WTC11 (cell line): ENCODE results near the gene TRMO. TPM values are rescaled to one million over a fixed set of nuclear protein-coding genes. Genes with fewer than 3 reads are reported as not detected.

Experiments
- ATAC-seq: fragments of 200-7000 bp; cut with Tn5 transposase; 2 replicates; pipeline ENCODE4 v1.10.0; 2021; ENCODE audit warnings: mild to moderate bottlenecking, moderate library complexity
- CTCF ChIA-PET: fragments of 300-600 bp; sonication (Branson Sonifier 250); formaldehyde crosslinking; loops from one replicate; lab custom pipeline; 2021; ENCODE audit warnings: antibody characterized with exemption; lab: Charles Lee
- POLR2A ChIA-PET: fragments of 350-600 bp; sonication (Branson Sonifier 250); formaldehyde crosslinking; loops from one replicate; lab custom pipeline; 2021; ENCODE audit warnings: antibody characterized with exemption; lab: Charles Lee
- DNase-seq: peaks from one replicate; pipeline ENCODE4 v3.0.0; 2021; ENCODE audit warnings: low spot score
- H3K27ac Mint-ChIP-seq: 2 replicates; pipeline ENCODE4 v1.8.0; 2021; ENCODE audit warnings: mixed read lengths
- H3K27me3 Mint-ChIP-seq: 2 replicates; pipeline ENCODE4 v1.8.0; 2021; ENCODE audit warnings: low read depth, mild to moderate bottlenecking, moderate library complexity, mixed read lengths
- H3K36me3 Mint-ChIP-seq: 2 replicates; pipeline ENCODE4 v1.8.0; 2021; ENCODE audit warnings: mixed read lengths
- H3K4me1 Mint-ChIP-seq: 2 replicates; pipeline ENCODE4 v1.8.0; 2022; ENCODE audit warnings: mixed read lengths
- H3K4me3 Mint-ChIP-seq: 2 replicates; pipeline ENCODE4 v1.8.0; 2021; ENCODE audit warnings: mild to moderate bottlenecking, moderate library complexity, mixed read lengths
- H3K9me3 Mint-ChIP-seq: 2 replicates; pipeline ENCODE4 v1.8.0; 2021; ENCODE audit warnings: mixed read lengths
- CREB1 ChIP-seq: sonication (generic); formaldehyde crosslinking; IDR thresholded peaks from 2 replicates; pipeline ENCODE4 v1.8.0; 2023; ENCODE audit warnings: mild to moderate bottlenecking, missing genetic modification reagents
- FOXJ3 ChIP-seq: sonication (generic); formaldehyde crosslinking; IDR thresholded peaks from 2 replicates; pipeline ENCODE4 v1.9.0; 2021; ENCODE audit warnings: missing genetic modification reagents, mild to moderate bottlenecking, borderline replicate concordance
- FOXP1 ChIP-seq: sonication (generic); formaldehyde crosslinking; IDR thresholded peaks from 2 replicates; pipeline ENCODE4 v1.8.0; 2022; ENCODE audit warnings: missing genetic modification reagents, mild to moderate bottlenecking, moderate library complexity, borderline replicate concordance
- GABPB1 ChIP-seq: sonication (generic); formaldehyde crosslinking; IDR thresholded peaks from 2 replicates; pipeline ENCODE4 v1.8.1; 2023; ENCODE audit warnings: mild to moderate bottlenecking, missing genetic modification reagents
- HMGA2 ChIP-seq: fragments of 250-450 bp; sonication (Bioruptor Pico); IDR thresholded peaks from 2 replicates; pipeline ENCODE4 v1.4.0; 2021; ENCODE audit warnings: mild to moderate bottlenecking, moderate library complexity
- MXD4 ChIP-seq: fragments of 250-450 bp; sonication (Bioruptor Pico); IDR thresholded peaks from 2 replicates; pipeline ENCODE4 v1.8.0; 2021; ENCODE audit warnings: mild to moderate bottlenecking, moderate library complexity, borderline replicate concordance
- SP1 ChIP-seq: sonication (generic); formaldehyde crosslinking; conservative IDR thresholded peaks from 2 replicates; pipeline ENCODE4 v1.8.1; 2022; ENCODE audit warnings: missing genetic modification reagents
- TP53 ChIP-seq: sonication (generic); formaldehyde crosslinking; IDR thresholded peaks from 2 replicates; pipeline ENCODE4 v1.8.1; 2023; ENCODE audit warnings: mild to moderate bottlenecking, missing genetic modification reagents
- ZNF317 ChIP-seq: sonication (generic); formaldehyde crosslinking; IDR thresholded peaks from 2 replicates; pipeline ENCODE4 v1.8.1; 2023; ENCODE audit warnings: low read depth, mild to moderate bottlenecking, moderate library complexity, missing genetic modification reagents, borderline replicate concordance
- ZNF396 ChIP-seq: fragments of 250-450 bp; sonication (Bioruptor Pico); IDR thresholded peaks from 2 replicates; pipeline ENCODE4 v1.8.0; 2021; ENCODE audit warnings: mild to moderate bottlenecking, moderate library complexity, borderline replicate concordance
- total RNA-seq: library from RNA; stranded (reverse); gene quantifications from 3 replicates; pipeline ENCODE4 v1.2.3, GENCODE V29; 2021
- TF ChIP-seq, protein P1 (sequence below): sonication (generic); formaldehyde crosslinking; IDR thresholded peaks from 2 replicates; pipeline ENCODE4 v1.8.1; 2022; ENCODE audit warnings: low read depth, mild to moderate bottlenecking, moderate library complexity, missing genetic modification reagents, borderline replicate concordance
- TF ChIP-seq, protein P2 (sequence below): sonication (generic); formaldehyde crosslinking; IDR thresholded peaks from 2 replicates; pipeline ENCODE4 v1.8.0; 2022; ENCODE audit warnings: mild to moderate bottlenecking, missing genetic modification reagents
- TF ChIP-seq, protein P3 (sequence below): fragments of 250-450 bp; sonication (Bioruptor Pico); conservative IDR thresholded peaks from 2 replicates; pipeline ENCODE4 v1.9.0; 2021; ENCODE audit warnings: mild to moderate bottlenecking
- TF ChIP-seq, protein P4 (sequence below): sonication (generic); formaldehyde crosslinking; IDR thresholded peaks from 2 replicates; pipeline ENCODE4 v1.8.0; 2022; ENCODE audit warnings: mild to moderate bottlenecking, missing genetic modification reagents
- TF ChIP-seq, protein P5 (sequence below): fragments of 250-450 bp; sonication (Bioruptor Pico); IDR thresholded peaks from 2 replicates; pipeline ENCODE4 v1.9.0; 2021; ENCODE audit warnings: mild to moderate bottlenecking
- TF ChIP-seq, protein P6 (sequence below): sonication (generic); formaldehyde crosslinking; IDR thresholded peaks from 2 replicates; pipeline ENCODE4 v1.8.1; 2023; ENCODE audit warnings: mild to moderate bottlenecking, moderate library complexity, missing genetic modification reagents
- TF ChIP-seq, protein P7 (sequence below): fragments of 250-450 bp; sonication (Bioruptor Pico); IDR thresholded peaks from 2 replicates; pipeline ENCODE4 v1.9.0; 2021; ENCODE audit warnings: mild to moderate bottlenecking, borderline replicate concordance
- TF ChIP-seq, protein P8 (sequence below): sonication (generic); formaldehyde crosslinking; IDR thresholded peaks from 2 replicates; pipeline ENCODE4 v1.8.0; 2022; ENCODE audit warnings: mild to moderate bottlenecking, missing genetic modification reagents
- TF ChIP-seq, protein P9 (sequence below): fragments of 250-450 bp; sonication (Bioruptor Pico); IDR thresholded peaks from 2 replicates; pipeline ENCODE4 v1.8.0; 2021; ENCODE audit warnings: mild to moderate bottlenecking

TRMO gene
- total RNA-seq, 1 experiment from 2014 or later = 4.6 TPM

DNA sequence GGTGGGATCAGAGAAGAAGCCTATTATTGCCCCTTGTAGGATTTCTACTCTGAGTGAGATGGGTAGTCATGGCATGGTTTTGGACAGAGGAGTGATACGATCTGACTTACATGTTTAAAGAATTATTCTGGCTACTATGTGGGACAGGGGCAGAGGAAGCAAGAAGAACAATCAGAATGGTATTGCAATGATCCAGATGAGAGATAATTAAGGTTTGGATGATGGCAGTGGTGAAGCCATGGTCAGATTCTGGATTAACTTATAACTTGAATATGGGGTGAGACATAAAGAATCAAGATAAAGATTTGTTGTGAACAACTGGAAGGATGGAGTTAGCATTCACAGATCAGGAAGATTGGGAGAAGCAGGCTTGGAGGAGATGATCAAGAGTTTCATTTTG, 19.0 kb upstream of the TRMO start:
- no peaks in the 10 kb centered on the region for H3K9me3 Mint-ChIP-seq
- H3K27me3 Mint-ChIP-seq = peaks cover 59% of the 10 kb centered on the region
- no peak for ATAC-seq
- H3K4me3 Mint-ChIP-seq = no peak overlapping the region
- no peak for TF ChIP-seq GABPB1 (CRISPR knock-in tag)
- TF ChIP-seq, protein P1, sequence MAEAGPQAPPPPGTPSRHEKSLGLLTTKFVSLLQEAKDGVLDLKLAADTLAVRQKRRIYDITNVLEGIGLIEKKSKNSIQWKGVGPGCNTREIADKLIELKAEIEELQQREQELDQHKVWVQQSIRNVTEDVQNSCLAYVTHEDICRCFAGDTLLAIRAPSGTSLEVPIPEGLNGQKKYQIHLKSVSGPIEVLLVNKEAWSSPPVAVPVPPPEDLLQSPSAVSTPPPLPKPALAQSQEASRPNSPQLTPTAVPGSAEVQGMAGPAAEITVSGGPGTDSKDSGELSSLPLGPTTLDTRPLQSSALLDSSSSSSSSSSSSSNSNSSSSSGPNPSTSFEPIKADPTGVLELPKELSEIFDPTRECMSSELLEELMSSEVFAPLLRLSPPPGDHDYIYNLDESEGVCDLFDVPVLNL (CRISPR knock-in tag) = no peak
- TF ChIP-seq ZNF317 (CRISPR knock-in tag) = no peak
- TF ChIP-seq, protein P2, sequence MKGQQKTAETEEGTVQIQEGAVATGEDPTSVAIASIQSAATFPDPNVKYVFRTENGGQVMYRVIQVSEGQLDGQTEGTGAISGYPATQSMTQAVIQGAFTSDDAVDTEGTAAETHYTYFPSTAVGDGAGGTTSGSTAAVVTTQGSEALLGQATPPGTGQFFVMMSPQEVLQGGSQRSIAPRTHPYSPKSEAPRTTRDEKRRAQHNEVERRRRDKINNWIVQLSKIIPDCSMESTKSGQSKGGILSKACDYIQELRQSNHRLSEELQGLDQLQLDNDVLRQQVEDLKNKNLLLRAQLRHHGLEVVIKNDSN = no peak
- TF ChIP-seq, protein P3, sequence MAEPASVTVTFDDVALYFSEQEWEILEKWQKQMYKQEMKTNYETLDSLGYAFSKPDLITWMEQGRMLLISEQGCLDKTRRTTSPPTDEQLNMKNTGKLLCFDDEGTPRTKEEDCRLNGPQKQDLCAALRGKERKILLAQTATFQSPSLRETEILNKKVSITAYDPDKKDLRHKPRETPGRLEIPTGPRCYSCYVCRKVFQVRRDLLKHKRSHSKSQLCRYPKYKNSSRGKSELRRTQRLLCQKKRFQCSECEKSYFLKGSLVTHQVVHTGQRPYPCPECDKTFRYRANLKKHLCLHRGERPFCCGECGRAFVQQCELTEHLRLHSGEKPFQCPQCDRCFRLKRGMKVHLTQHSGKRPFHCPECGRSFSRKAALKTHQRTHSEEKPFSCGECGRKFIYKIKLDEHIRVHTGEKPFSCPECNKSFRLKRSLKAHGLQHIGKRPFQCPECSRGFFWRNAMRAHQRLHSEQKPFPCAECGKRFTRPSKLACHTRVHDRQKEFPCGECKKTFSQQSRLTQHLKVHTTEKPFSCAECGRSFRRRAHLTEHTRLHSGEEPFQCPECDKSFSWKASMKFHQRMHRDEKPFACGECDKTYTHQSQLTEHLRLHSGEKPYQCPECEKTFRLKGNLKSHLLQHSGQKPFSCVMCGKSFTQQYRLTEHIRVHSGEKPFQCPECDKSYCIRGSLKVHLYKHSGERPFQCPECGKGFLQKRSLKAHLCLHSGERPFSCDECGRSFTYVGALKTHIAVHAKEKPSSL = no peak
- no peak for TF ChIP-seq SP1 (CRISPR knock-in tag)
- no peak for TF ChIP-seq HMGA2
- no peak for TF ChIP-seq CREB1 (CRISPR knock-in tag)
- TF ChIP-seq MXD4 = no peak
- no peak for TF ChIP-seq TP53 (CRISPR knock-in tag)
- TF ChIP-seq, protein P4, sequence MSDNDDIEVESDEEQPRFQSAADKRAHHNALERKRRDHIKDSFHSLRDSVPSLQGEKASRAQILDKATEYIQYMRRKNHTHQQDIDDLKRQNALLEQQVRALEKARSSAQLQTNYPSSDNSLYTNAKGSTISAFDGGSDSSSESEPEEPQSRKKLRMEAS (CRISPR knock-in tag) = no peak
- no peak for TF ChIP-seq FOXJ3 (CRISPR knock-in tag)
- H3K36me3 Mint-ChIP-seq = no peaks in the 10 kb centered on the region
- no peak overlapping the region for H3K27ac Mint-ChIP-seq
- CTCF ChIA-PET = no interaction called here
- POLR2A ChIA-PET = no interaction called here
- DNase-seq = no peak
- H3K4me1 Mint-ChIP-seq = no peaks in the 10 kb centered on the region

DNA sequence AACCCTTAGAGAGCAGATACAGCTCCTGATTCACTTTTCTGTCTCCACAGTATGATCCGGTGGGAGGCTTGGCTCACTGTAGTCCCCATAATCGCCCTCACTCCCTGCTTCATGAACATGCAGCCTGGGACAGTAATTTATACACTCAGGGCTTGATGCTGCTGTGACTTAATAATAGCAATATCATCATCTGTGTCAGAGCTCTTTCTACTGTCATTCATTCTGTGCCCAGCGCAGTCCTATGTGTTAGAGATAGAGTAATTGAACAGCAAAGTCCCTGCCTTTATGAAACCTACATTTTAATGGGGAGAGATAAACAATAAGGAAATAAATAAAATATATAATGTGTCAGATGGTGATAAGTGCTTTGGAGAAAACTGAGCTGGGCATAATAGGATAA, 18.4 kb upstream of the TRMO start:
- no peak overlapping the region for H3K27ac Mint-ChIP-seq
- H3K27me3 Mint-ChIP-seq = peaks cover 58% of the 10 kb centered on the region
- DNase-seq (no peak), ATAC-seq (no peak)
- H3K9me3 Mint-ChIP-seq = no peaks in the 10 kb centered on the region
- no peak overlapping the region for H3K4me3 Mint-ChIP-seq
- H3K36me3 Mint-ChIP-seq = no peaks in the 10 kb centered on the region
- CTCF ChIA-PET = interaction anchor here (0.9 kb wide), 1 partner anchor 50 kb away, joined by 3 read pairs; no protein-coding TSS in a partner anchor
- TF ChIP-seq ZNF396 (CRISPR knock-in tag) = no peak
- TF ChIP-seq, protein P5, sequence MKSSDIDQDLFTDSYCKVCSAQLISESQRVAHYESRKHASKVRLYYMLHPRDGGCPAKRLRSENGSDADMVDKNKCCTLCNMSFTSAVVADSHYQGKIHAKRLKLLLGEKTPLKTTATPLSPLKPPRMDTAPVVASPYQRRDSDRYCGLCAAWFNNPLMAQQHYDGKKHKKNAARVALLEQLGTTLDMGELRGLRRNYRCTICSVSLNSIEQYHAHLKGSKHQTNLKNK = no peak
- TF ChIP-seq, protein P6, sequence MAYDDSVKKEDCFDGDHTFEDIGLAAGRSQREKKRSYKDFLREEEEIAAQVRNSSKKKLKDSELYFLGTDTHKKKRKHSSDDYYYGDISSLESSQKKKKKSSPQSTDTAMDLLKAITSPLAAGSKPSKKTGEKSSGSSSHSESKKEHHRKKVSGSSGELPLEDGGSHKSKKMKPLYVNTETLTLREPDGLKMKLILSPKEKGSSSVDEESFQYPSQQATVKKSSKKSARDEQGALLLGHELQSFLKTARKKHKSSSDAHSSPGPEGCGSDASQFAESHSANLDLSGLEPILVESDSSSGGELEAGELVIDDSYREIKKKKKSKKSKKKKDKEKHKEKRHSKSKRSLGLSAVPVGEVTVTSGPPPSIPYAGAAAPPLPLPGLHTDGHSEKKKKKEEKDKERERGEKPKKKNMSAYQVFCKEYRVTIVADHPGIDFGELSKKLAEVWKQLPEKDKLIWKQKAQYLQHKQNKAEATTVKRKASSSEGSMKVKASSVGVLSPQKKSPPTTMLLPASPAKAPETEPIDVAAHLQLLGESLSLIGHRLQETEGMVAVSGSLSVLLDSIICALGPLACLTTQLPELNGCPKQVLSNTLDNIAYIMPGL (CRISPR knock-in tag) = no peak
- POLR2A ChIA-PET = no interaction called here
- H3K4me1 Mint-ChIP-seq = no peaks in the 10 kb centered on the region

DNA sequence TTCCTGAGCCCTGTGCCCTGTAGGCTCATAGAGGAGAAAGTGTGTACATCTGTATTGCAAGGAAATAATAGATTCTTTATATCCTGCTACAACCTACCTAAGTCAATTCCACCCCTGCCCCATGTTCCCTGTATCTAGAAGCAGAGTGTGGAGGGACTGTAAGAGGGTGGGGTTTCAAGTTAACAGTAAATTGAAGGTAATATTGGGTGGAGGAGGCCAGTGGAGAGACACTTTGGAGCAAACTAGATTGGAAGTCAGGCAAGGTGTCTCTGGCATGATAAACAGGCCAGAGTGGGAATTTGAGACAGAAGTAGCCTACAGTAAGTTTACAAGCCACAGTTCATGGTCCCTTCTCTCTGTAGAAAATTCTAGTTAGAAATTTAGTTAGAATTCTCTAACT, 17.9 kb upstream of the TRMO start:
- ATAC-seq = no peak
- Mint-ChIP-seq H3K4me3 (no peak overlapping the region), H3K4me1 (no peaks in the 10 kb centered on the region), H3K36me3 (no peaks in the 10 kb centered on the region), H3K9me3 (no peaks in the 10 kb centered on the region), H3K27ac (no peak overlapping the region), H3K27me3 (peaks cover 59% of the 10 kb centered on the region)
- no peak for DNase-seq
- POLR2A ChIA-PET = no interaction called here
- CTCF ChIA-PET = interaction anchor here (0.9 kb wide), 1 partner anchor 50 kb away, joined by 3 read pairs; no protein-coding TSS in a partner anchor
- no peak for TF ChIP-seq ZNF396 (CRISPR knock-in tag)
- TF ChIP-seq, protein P7, sequence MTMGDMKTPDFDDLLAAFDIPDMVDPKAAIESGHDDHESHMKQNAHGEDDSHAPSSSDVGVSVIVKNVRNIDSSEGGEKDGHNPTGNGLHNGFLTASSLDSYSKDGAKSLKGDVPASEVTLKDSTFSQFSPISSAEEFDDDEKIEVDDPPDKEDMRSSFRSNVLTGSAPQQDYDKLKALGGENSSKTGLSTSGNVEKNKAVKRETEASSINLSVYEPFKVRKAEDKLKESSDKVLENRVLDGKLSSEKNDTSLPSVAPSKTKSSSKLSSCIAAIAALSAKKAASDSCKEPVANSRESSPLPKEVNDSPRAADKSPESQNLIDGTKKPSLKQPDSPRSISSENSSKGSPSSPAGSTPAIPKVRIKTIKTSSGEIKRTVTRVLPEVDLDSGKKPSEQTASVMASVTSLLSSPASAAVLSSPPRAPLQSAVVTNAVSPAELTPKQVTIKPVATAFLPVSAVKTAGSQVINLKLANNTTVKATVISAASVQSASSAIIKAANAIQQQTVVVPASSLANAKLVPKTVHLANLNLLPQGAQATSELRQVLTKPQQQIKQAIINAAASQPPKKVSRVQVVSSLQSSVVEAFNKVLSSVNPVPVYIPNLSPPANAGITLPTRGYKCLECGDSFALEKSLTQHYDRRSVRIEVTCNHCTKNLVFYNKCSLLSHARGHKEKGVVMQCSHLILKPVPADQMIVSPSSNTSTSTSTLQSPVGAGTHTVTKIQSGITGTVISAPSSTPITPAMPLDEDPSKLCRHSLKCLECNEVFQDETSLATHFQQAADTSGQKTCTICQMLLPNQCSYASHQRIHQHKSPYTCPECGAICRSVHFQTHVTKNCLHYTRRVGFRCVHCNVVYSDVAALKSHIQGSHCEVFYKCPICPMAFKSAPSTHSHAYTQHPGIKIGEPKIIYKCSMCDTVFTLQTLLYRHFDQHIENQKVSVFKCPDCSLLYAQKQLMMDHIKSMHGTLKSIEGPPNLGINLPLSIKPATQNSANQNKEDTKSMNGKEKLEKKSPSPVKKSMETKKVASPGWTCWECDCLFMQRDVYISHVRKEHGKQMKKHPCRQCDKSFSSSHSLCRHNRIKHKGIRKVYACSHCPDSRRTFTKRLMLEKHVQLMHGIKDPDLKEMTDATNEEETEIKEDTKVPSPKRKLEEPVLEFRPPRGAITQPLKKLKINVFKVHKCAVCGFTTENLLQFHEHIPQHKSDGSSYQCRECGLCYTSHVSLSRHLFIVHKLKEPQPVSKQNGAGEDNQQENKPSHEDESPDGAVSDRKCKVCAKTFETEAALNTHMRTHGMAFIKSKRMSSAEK = no peak
- TF ChIP-seq, protein P8, sequence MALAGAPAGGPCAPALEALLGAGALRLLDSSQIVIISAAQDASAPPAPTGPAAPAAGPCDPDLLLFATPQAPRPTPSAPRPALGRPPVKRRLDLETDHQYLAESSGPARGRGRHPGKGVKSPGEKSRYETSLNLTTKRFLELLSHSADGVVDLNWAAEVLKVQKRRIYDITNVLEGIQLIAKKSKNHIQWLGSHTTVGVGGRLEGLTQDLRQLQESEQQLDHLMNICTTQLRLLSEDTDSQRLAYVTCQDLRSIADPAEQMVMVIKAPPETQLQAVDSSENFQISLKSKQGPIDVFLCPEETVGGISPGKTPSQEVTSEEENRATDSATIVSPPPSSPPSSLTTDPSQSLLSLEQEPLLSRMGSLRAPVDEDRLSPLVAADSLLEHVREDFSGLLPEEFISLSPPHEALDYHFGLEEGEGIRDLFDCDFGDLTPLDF (CRISPR knock-in tag) = no peak
- TF ChIP-seq, protein P9, sequence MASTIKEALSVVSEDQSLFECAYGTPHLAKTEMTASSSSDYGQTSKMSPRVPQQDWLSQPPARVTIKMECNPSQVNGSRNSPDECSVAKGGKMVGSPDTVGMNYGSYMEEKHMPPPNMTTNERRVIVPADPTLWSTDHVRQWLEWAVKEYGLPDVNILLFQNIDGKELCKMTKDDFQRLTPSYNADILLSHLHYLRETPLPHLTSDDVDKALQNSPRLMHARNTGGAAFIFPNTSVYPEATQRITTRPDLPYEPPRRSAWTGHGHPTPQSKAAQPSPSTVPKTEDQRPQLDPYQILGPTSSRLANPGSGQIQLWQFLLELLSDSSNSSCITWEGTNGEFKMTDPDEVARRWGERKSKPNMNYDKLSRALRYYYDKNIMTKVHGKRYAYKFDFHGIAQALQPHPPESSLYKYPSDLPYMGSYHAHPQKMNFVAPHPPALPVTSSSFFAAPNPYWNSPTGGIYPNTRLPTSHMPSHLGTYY (CRISPR knock-in tag) = no peak
- TF ChIP-seq FOXP1 (CRISPR knock-in tag) = no peak
